DND-41 (cell line): Measurements from ENCODE around the gene MPV17L2.

Experiments used
- ATAC-seq: fragments of 200-7000 bp; cut with Tn5 transposase; 3 replicates; pipeline ENCODE4 v1.9.1; 2021; ENCODE audit warnings: low read depth; ENCODE audit not compliant: insufficient read depth
- DNase-seq: peaks from one replicate; pipeline ENCODE4 v3.0.0-alpha.2; 2020
- H2AFZ ChIP-seq: 2 replicates; pipeline ENCODE4 v1.6.0; 2012; ENCODE audit warnings: low read depth, low read length
- H3K27ac ChIP-seq: 2 replicates; pipeline ENCODE4 v1.5.1; 2012; ENCODE audit warnings: low read length, inconsistent platforms
- H3K27me3 ChIP-seq: fragments of 200-600 bp; sonication (generic); 2 replicates; pipeline ENCODE4 v1.6.0; 2012; ENCODE audit warnings: low read length, mild to moderate bottlenecking, inconsistent platforms; ENCODE audit not compliant: insufficient read depth, poor library complexity
- H3K36me3 ChIP-seq: 2 replicates; pipeline ENCODE4 v1.5.1; 2012; ENCODE audit warnings: low read length, inconsistent platforms; ENCODE audit not compliant: insufficient read depth
- H3K4me1 ChIP-seq: 2 replicates; pipeline ENCODE4 v1.5.1; 2012; ENCODE audit warnings: mild to moderate bottlenecking, low read length; ENCODE audit not compliant: insufficient read depth
- H3K4me2 ChIP-seq: 2 replicates; pipeline ENCODE4 v1.6.0; 2012; ENCODE audit warnings: mild to moderate bottlenecking, moderate library complexity, low read length, inconsistent platforms; ENCODE audit not compliant: insufficient read depth
- H3K4me3 ChIP-seq, 2 experiments: fragments of 200-600 bp in 1 of 2; shearing (Covaris generic) in 1 of 2; 2 replicates each; pipeline ENCODE4 v1.5.1; 2012 to 2016; ENCODE audit warnings: inconsistent platforms in 2 of 2, low read length in 2 of 2, mild to moderate bottlenecking in 2 of 2, low read depth in 1 of 2, moderate library complexity in 1 of 2
- H3K79me2 ChIP-seq: 2 replicates; pipeline ENCODE4 v1.6.0; 2012; ENCODE audit warnings: low read length, inconsistent platforms; ENCODE audit not compliant: insufficient read depth
- H3K9ac ChIP-seq: 2 replicates; pipeline ENCODE4 v1.6.0; 2012; ENCODE audit warnings: low read depth, mild to moderate bottlenecking, inconsistent platforms, low read length, moderate library complexity
- H3K9me3 ChIP-seq: 2 replicates; pipeline ENCODE4 v1.5.1; 2012; ENCODE audit warnings: low read length, moderate library complexity, mild to moderate bottlenecking, inconsistent platforms; ENCODE audit not compliant: insufficient read depth, severe bottlenecking
- H4K20me1 ChIP-seq: 2 replicates; pipeline ENCODE4 v1.6.0; 2012; ENCODE audit warnings: low read length; ENCODE audit not compliant: insufficient read depth
- EZH2 ChIP-seq: IDR thresholded peaks from 3 replicates; pipeline ENCODE4 v1.6.1; 2012; ENCODE audit warnings: borderline replicate concordance, low read depth, mild to moderate bottlenecking, moderate library complexity, low read length, inconsistent platforms; ENCODE audit not compliant: severe bottlenecking
- TF ChIP-seq, protein P1 (sequence below): IDR thresholded peaks from 2 replicates; pipeline ENCODE4 v1.5.1; 2012; ENCODE audit warnings: borderline replicate concordance, low read length, moderate library complexity, mild to moderate bottlenecking; ENCODE audit not compliant: poor library complexity, severe bottlenecking; ENCODE audit errors: extremely low read depth

MPV17L2 gene

GRCh38 chr19:18144906-18145305, 48.1 kb upstream of the MPV17L2 start:
- Histone ChIP-seq H3K27me3 (no peaks in the 10 kb centered on the region), H3K27ac (no peak overlapping the region), H3K9me3 (no peaks in the 10 kb centered on the region), H3K9ac (no peak overlapping the region), H3K36me3 (peaks cover 4% of the 10 kb centered on the region; the same call in 1 of the 2 replicates), H2AFZ (no peak overlapping the region), H3K4me3 (no peak overlapping the region), H3K4me2 (no peak overlapping the region), H4K20me1 (no peaks in the 10 kb centered on the region), H3K4me1 (no peaks in the 10 kb centered on the region), H3K79me2 (no peaks in the 10 kb centered on the region)
- TF ChIP-seq, protein P1, sequence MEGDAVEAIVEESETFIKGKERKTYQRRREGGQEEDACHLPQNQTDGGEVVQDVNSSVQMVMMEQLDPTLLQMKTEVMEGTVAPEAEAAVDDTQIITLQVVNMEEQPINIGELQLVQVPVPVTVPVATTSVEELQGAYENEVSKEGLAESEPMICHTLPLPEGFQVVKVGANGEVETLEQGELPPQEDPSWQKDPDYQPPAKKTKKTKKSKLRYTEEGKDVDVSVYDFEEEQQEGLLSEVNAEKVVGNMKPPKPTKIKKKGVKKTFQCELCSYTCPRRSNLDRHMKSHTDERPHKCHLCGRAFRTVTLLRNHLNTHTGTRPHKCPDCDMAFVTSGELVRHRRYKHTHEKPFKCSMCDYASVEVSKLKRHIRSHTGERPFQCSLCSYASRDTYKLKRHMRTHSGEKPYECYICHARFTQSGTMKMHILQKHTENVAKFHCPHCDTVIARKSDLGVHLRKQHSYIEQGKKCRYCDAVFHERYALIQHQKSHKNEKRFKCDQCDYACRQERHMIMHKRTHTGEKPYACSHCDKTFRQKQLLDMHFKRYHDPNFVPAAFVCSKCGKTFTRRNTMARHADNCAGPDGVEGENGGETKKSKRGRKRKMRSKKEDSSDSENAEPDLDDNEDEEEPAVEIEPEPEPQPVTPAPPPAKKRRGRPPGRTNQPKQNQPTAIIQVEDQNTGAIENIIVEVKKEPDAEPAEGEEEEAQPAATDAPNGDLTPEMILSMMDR: no peak
- no peak for TF ChIP-seq EZH2
- ATAC-seq (no peak), DNase-seq (no peak)

GRCh38 chr19:18145391-18145999, 47.5 kb upstream of the MPV17L2 start:
- Histone ChIP-seq H3K9me3 (no peaks in the 10 kb centered on the region), H3K9ac (no peak overlapping the region), H3K4me1 (no peaks in the 10 kb centered on the region), H2AFZ (no peak overlapping the region), H3K36me3 (peaks cover 4% of the 10 kb centered on the region; the same call in 1 of the 2 replicates), H3K27me3 (no peaks in the 10 kb centered on the region), H4K20me1 (no peaks in the 10 kb centered on the region), H3K79me2 (no peaks in the 10 kb centered on the region), H3K4me3 (no peak overlapping the region), H3K4me2 (no peak overlapping the region), H3K27ac (no peak overlapping the region)
- DNase-seq (no peak), ATAC-seq (no peak)
- TF ChIP-seq, protein P1: no peak
- TF ChIP-seq EZH2: no peak

- H3K36me3 ChIP-seq: no peaks in the 10 kb centered on the region
- H3K9ac ChIP-seq: no peak overlapping the region
- H4K20me1 ChIP-seq: no peaks in the 10 kb centered on the region
- peaks cover 15% of the 10 kb centered on the region for H3K4me1 ChIP-seq
- H3K27ac ChIP-seq: no peak overlapping the region
- TF ChIP-seq EZH2: no peak
- TF ChIP-seq, protein P1: no peak
- H3K4me2 ChIP-seq: no peak overlapping the region
- no peaks in the 10 kb centered on the region for H3K9me3 ChIP-seq
- ATAC-seq (no peak), DNase-seq (no peak)
- no peak overlapping the region for H2AFZ ChIP-seq
- H3K79me2 ChIP-seq: no peaks in the 10 kb centered on the region
- no peaks in the 10 kb centered on the region for H3K27me3 ChIP-seq
- H3K4me3 ChIP-seq: no peak overlapping the region
Observed at GRCh38 chr19:18147396-18147795, 45.6 kb upstream of the MPV17L2 start.
